ENCODE results near the gene STK16.
"Not testable (repeated sequence)": the region's sequence is repeated elsewhere in the genome, so short reads cannot be mapped to it uniquely, and the experiment has no call there.

The STK16 gene

GRCh38 chr2:219245148-219245898, at the start of gene STK16, which contains the start of gene GLB1L:
Gene STK16 (plus strand): TSS chr2:219245479. CDS start chr2:219246000, 521 bp downstream.
Gene GLB1L (minus strand): TSS chr2:219245444. CDS start chr2:219243573, 1,871 bp downstream.
- DNase-seq (ENCODE audit: low read depth) = peak; percentile 94

GRCh38 chr2:219197388-219197787, 47.9 kb upstream of the STK16 start:
- DNase-seq (ENCODE audit: low read depth) = no peak

GRCh38 chr2:219198974-219199373, 46.3 kb upstream of the STK16 start:
- no peak for DNase-seq (ENCODE audit: low read depth)

GRCh38 chr2:219199470-219200211, 45.6 kb upstream of the STK16 start:
- DNase-seq (ENCODE audit: low read depth) = no peak

GRCh38 chr2:219200502-219201326, 44.6 kb upstream of the STK16 start:
- not testable (repeated sequence) for DNase-seq (ENCODE audit: low read depth)

GRCh38 chr2:219201331-219201730, 43.9 kb upstream of the STK16 start:
- not testable (repeated sequence) for DNase-seq (ENCODE audit: low read depth)

GRCh38 chr2:219204425-219205164, 40.7 kb upstream of the STK16 start:
- no peak for DNase-seq (ENCODE audit: low read depth)

GRCh38 chr2:219205165-219205538, 40.1 kb upstream of the STK16 start:
- DNase-seq (ENCODE audit: low read depth) = no peak

- DNase-seq (ENCODE audit: low read depth) = no peak
Observed at GRCh38 chr2:219205981-219206327, 39.3 kb upstream of the STK16 start.

- DNase-seq (ENCODE audit: low read depth) = peak; percentile 80
Observed at GRCh38 chr2:219206328-219207133, 38.7 kb upstream of the STK16 start, which contains the start of gene ZFAND2B. Gene ZFAND2B (plus strand): TSS chr2:219206782. CDS start chr2:219206988, 206 bp downstream.

- DNase-seq (ENCODE audit: low read depth) = no peak
Observed at GRCh38 chr2:219207134-219207883, 38.0 kb upstream of the STK16 start.

- DNase-seq (ENCODE audit: low read depth) = no peak
Observed at GRCh38 chr2:219207884-219208740, 37.2 kb upstream of the STK16 start.

GRCh38 chr2:219209236-219210195, 35.8 kb upstream of the STK16 start:
- no peak for DNase-seq (ENCODE audit: low read depth)

- DNase-seq (ENCODE audit: low read depth) = no peak
Observed at GRCh38 chr2:219210196-219210885, 34.9 kb upstream of the STK16 start.

GRCh38 chr2:219210886-219211362, 34.4 kb upstream of the STK16 start:
- DNase-seq (ENCODE audit: low read depth) = no peak

GRCh38 chr2:219213026-219213415, 32.3 kb upstream of the STK16 start:
- DNase-seq (ENCODE audit: low read depth) = no peak

GRCh38 chr2:219213486-219214071, 31.7 kb upstream of the STK16 start:
- DNase-seq (ENCODE audit: low read depth) = no peak

Measured in CMK (cell line).